Amniotic stem cell (primary cell): ENCODE measurements around the gene TERF2IP.

Experiments
- DNase-seq: peaks from one replicate; lab custom pipeline; 2025; lab: John Stamatoyannopoulos, UW

TERF2IP gene

DNA sequence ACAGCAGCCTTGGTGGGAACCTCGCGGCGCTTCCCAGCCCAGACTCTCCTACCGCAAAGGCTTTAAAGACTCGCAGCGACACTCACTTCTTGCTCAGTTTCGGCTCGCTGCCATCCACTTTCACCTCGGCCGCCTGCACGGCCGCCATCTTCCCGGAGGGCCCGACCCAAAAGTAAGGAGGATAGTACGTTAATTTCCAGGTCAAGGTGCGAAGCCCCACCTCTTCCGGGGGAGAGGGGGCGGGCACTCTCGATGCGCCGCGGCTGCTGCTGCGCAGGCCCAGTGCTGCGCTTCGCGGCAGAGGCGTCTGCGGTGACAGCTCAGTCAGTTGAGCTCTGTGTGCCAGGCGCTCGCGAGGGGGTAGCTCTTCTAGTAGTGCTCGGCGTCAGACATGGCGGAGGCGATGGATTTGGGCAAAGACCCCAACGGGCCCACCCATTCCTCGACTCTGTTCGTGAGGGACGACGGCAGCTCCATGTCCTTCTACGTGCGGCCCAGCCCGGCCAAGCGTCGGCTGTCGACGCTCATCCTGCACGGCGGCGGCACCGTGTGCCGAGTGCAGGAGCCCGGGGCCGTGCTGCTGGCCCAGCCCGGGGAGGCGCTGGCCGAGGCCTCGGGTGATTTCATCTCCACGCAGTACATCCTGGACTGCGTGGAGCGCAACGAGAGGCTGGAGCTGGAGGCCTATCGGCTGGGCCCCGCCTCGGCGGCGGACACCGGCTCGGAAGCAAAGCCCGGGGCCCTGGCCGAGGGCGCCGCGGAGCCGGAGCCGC, at the start of gene TERF2IP, which contains the start of gene KARS1:
TERF2IP (plus strand) TSS at position 282 of the 773 bp plus-strand sequence; CDS start at position 392, 110 bp downstream.
KARS1 (minus strand) TSS at position 174 of the 773 bp plus-strand sequence; CDS start at position 148, 26 bp downstream.
- DNase-seq, result peak; percentile 80

GRCh38 chr16:75599452-75600277, 47.9 kb upstream of the TERF2IP start:
- DNase-seq, result no peak

DNA sequence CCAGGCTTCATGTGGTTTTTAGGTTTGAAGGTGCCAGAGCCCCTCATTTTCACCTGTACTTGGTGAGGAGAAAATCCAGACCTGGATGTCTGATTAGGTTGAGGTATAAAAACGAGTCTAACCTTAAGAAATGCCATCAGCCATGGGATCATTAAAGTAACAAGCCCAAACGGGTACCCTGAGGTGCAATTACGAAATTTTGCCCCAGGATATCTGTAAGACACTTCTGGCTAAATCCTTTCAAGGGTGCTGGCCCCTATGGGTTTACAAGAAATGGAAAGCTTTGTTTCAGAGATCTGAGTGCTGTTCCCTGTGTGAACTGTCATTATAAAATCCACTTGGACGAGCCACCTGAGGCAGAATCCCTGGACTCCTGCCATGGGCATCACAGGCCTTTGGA, 44.3 kb upstream of the TERF2IP start:
- DNase-seq, result no peak

DNA sequence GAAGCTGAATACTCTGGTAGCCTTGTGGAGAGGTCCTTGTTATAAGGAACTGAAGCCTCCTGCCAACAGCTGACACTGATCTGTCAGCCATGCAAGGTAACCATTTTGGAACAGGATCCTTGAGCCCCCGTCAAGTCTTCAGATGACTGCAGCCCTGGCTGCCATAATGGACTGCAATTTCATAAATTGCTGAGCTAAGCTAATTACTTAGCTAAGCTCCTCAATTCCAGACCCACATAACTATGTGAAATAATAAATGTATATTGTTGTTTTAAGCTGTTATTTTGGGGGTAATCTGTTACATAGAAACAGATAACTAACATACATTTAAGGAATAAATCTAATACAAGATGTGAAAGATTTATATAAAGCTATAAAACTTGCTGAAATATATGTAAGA, 41.1 kb upstream of the TERF2IP start:
- no peak for DNase-seq

DNA sequence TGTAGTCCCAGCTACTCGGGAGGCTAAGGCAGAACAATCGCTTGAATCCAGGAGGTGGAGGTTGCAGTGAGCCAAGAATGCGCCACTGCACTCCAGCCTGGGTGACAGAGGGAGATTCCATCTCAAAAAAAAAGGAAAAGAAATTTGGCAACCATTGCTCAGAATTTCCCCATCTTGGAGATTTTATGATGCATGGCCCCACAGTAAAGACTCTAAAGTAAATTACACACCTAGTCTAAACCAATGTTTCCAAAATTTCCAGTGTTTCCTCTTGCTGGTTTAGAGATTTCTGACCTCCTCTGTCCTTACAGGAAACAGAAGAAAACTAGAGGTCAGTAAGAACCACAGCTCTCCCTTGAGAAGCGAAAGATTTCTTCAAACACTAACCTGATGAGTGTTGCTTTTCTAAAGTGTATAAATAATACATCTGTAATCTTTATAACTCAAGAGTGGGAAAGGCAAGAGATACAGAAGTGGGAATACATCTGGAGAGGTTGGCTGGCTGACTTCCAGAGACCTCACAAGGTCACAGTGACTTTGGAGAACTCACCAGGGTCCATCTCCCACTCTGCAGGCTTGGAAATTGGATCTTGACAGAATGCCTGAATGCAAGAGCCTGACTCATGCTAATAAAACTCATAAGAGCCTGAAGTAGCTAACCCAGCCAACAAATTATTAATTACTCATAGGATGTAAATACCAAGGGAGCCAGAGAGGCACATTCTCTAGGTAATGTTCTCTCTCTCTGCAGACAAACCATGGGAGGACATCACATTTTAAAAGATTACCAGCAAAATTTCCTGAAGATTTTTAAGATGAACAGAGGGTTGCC, 33.3 kb upstream of the TERF2IP start:
- no peak for DNase-seq

DNA sequence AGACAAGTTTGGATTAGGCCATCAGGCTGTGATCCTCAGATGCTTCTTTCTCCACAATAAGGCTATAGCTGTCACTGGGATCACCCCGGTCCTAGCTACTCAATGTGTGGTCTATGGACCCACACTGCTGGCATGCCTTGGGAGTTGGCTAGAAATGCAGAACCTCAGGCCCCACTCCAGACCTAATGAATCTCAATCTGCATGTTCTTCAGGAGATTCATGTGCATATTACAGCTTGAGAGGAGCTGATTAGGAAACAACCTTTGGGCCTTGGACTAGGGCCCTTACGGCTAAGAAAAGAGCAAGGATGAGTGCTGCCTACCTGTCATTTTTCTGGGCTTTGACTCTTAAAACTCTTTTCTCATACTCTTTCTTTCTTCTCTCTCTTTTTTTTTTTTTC, 32.0 kb upstream of the TERF2IP start:
- DNase-seq, result no peak

DNA sequence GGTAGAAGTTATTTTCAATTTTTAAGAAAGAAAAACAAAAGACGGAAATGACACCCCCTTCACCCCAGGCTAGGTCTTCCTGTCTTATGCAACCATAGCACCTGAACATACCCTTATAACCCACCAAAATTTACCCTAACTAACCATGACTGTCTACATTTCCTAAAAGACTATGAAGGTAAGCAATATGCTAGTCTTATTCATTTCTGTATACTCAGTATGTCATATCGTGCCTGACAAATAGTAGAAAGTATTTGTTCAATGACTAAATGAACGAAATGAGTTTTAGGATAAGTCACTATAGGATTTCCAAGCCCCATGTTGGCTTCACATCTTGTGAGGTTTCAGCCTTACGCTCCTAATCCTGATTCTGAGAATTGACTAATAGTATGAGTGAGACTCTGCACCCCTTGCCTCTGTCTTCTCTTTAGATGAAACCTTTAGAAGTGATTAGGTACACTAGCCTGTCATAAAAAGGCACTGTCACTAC, 31.0 kb upstream of the TERF2IP start:
- DNase-seq, result no peak

- DNase-seq, result no peak
Measured at GRCh38 chr16:75617121-75617520, 30.5 kb upstream of the TERF2IP start.

DNA sequence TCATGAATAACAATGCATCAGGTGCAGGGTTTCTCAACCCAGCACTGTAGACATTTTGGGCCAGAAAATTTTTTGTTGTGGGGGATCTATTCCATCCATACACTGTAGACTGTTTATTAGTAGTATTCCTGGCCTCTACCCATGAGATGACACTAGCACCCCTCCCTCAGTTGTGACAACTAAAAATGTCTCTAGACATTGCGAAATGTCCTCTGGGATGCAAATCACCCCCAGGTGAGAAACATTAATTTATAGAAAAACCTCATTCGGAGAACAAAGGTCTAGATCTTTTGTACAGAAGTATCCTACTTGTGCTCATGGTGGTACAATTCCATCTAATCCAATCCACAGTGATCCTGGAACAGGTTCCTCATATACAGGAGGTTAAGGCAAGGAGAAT, 28.8 kb upstream of the TERF2IP start:
- DNase-seq, result no peak

DNA sequence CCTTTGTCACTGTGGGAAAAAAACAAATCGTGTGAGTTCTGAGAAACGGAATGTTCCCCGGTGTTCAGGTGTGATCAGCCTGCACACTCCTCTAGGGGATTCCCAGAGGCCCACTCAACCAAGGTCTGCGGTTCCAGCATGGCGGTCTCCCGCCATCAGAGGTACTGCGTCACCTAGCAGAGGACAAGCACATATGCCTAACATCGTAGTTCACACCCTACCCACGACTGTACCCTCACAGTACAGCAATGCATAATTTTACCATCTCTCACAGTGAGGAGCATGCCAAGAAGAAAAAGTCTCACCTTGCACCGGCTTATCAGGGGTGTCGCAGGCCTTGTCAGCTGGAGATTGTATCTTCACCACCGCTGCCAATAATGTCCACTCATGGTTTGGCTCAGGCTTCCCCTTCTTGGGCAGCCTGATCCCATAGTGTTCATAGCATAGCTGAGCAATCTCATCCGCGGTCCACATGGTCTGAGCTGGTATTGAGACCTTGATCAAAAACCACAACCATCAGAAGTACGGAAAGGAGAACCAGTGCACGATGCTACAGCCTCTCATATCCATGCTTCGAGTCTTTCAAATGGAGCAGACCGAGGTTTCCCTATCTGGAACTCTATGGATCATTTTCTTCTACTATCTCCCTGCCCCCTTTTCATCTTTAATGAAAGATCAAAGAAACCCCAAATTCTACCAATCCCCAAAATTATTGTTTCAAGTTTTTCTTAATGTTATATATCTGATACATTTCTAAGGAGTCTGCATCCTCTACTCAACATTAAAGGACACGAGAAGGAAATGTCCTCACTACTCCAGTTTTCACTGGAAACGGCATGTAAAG, 27.0 kb upstream of the TERF2IP start:
- no peak for DNase-seq

DNA sequence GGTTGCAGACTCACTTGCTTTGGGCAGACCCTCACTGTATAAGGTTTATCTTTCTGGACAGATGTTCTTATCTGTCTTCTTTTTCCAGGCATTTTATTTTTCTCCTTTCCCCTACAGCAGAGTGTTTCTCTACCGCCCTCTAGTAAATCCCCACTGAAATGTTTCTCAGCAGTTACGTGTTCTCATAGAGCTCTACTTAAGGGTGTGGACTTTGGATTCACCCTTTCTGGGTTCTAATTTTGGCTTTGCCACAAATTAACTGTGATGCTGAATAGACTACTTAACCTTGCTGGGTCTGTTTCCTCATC, 26.4 kb upstream of the TERF2IP start:
- DNase-seq, result peak; percentile 9

- DNase-seq, result peak; percentile 96
Measured at GRCh38 chr16:75622761-75623605, 24.6 kb upstream of the TERF2IP start, which contains the start of gene ADAT1. TSS of gene ADAT1 (minus strand) at chr16:75623281. CDS start at chr16:75620799, 2,482 bp downstream.

- DNase-seq, result no peak
Measured at GRCh38 chr16:75624921-75625334, 22.6 kb upstream of the TERF2IP start.

DNA sequence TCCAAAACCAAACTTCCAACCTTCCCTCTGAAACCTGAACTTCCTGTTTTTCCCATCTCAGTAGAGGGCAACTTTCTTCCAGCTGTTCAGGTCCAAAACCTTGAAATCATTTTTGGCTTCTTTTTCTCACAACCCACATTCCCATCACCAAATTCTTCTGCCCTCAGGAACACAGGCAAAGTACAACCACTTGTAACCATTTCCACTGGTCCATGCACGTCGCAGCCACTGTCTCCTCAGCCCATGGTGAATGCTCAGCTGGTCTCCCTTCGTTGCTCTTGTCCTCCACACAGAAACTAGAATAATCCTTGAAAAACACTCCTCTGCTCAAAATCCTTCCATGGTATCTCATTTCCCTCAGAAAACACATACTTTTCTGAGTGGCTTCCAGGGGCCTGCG, 20.8 kb upstream of the TERF2IP start:
- DNase-seq, result no peak

GRCh38 chr16:75627851-75628250, 19.7 kb upstream of the TERF2IP start:
- no peak for DNase-seq

DNA sequence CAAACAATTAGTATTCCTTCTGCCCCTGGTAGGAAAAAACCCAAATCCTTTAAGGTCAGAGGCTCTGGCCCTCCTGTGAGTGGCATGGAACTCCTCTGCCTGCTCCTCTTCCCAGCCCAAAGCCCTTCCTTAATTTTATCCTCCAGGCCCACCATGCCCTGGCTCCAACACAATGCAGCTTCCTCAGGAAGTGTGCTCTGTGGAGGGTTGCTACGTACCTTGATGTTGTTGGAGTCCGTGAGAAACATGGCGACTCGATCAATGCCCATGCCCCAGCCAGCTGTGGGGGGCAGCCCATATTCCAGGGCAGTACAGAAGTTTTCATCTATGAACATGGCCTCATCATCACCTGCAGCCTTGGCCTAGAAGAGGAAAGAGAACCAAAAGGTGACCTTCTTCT, 19.2 kb upstream of the TERF2IP start:
- DNase-seq, result no peak

DNA sequence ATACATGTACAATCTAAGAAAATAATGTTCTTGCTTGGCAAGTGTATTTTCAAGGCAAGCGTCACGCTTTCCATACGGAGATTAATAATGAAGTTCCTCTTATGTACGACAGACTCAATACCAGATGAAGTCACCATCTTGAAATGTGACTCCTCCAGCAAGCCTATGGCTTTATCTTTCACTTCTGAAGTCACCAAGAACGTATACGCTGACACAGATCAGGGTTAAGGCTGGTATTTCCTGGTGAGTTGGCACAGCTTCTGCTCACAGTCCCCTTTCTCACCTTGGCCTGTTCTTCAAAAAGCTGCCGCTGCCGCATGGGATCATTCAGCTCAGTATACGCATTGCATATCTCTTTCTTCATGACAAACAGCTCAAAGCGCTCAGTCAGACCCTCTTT, 18.4 kb upstream of the TERF2IP start:
- DNase-seq, result no peak

DNA sequence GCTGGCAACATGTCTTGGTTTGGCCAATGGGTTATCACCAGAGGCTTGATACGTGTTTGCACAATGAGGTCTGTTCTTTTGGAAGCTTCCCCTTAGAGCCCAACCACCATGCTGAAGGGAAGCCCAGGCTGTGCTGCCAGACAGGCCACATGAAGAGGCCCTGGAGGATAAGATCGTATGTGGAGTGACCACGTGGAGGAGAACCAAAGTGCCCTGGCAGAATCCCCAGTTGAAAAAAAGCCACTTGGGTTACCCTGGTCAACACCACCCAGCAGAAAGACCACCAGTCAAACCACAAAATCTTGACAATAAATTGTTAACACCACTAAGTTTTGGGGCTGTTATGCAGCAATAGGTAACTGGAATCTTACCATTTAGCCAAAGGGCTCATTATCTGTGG, 17.5 kb upstream of the TERF2IP start:
- no peak for DNase-seq

DNA sequence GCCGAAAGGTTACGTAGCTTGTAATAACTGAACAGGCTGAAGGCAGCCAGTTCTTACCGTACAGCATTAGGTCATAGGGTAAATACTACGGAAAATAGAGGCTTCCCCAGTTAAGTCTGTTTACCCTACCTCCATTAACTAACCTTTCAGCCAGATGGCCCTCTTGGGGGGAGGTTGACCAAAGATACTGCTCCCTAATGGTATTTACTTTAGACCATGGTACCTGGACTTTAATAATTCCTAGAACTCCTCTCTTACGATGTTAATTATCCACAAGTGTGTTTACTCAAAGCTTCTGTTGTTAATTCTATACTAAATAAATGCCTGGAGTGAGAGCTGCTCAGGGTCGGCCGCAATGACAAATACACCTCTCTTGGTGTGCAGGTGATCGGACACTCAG, 14.7 kb upstream of the TERF2IP start:
- no peak for DNase-seq

GRCh38 chr16:75635036-75635435, 12.5 kb upstream of the TERF2IP start:
- no peak for DNase-seq
